H54 (cell line): ENCODE data around the gene RASD1.

ENCODE experiments used
- DNase-seq: peaks from one replicate; pipeline ENCODE4 v3.0.0; 2011; ENCODE audit warnings: low spot score, mixed read lengths; ENCODE audit not compliant: insufficient read length
- FAIRE-seq: peaks from 3 replicates; lab custom pipeline; 2011; peaks lifted over from hg19 to GRCh38; lab: Jason Lieb, UNC
- POLR2A ChIP-seq: IDR thresholded peaks from 2 replicates; pipeline ENCODE4 v1.6.1; 2011; ENCODE audit warnings: low read depth, mild to moderate bottlenecking, low read length

The RASD1 gene

DNA sequence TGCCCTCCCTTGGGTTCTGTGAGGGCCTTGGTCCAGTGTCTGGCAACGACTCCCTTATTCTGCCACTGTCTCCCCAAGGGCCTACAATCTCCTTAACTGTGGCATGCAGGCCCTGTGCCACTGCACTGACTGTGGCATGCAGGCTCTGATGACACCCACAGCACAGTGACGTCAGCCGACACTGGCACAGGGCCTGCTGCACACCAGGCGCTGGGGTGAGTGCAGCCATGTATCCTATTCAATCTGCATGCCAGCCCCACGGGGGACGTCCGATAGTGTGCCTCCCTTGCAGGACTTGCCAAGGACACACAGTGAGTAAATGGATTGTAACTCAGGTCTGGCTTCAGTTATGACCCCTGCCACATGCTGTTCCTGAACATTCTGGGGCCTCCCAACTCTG is 39.8 kb upstream of the RASD1 start:
- FAIRE-seq, result no peak
- DNase-seq, result no peak
- TF ChIP-seq POLR2A, result no peak

DNA sequence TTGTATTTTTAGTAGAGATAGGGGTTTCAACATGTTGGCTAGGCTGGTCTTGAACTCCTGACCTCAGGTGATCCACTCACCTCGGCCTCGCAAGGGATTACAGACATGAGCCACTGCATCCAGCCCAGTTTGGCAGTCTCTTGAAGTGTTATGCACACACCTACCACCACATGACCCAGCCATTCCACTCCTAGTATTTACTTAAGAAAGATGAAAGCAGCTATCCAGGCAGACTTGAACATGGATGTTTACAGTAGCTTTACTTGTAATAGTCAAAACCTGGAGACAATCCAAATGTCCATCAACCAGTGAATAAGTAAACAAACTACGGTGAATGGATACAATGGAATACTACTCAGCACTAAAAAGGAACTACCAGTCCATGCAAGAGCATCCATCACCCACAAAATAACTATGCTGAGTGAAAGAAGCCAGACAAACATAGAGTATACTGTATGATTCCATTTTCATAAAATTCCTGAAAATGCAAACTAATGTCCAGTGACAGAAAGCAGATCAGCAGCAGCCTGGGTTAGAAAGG is 37.8 kb upstream of the RASD1 start:
- DNase-seq (no peak), FAIRE-seq (no peak)
- no peak for TF ChIP-seq POLR2A

GRCh38 chr17:17532991-17533390 is 36.8 kb upstream of the RASD1 start:
- FAIRE-seq, result no peak
- no peak for DNase-seq
- no peak for TF ChIP-seq POLR2A

GRCh38 chr17:17531156-17531555 is 35.0 kb upstream of the RASD1 start:
- TF ChIP-seq POLR2A, result no peak
- FAIRE-seq (no peak), DNase-seq (no peak)

DNA sequence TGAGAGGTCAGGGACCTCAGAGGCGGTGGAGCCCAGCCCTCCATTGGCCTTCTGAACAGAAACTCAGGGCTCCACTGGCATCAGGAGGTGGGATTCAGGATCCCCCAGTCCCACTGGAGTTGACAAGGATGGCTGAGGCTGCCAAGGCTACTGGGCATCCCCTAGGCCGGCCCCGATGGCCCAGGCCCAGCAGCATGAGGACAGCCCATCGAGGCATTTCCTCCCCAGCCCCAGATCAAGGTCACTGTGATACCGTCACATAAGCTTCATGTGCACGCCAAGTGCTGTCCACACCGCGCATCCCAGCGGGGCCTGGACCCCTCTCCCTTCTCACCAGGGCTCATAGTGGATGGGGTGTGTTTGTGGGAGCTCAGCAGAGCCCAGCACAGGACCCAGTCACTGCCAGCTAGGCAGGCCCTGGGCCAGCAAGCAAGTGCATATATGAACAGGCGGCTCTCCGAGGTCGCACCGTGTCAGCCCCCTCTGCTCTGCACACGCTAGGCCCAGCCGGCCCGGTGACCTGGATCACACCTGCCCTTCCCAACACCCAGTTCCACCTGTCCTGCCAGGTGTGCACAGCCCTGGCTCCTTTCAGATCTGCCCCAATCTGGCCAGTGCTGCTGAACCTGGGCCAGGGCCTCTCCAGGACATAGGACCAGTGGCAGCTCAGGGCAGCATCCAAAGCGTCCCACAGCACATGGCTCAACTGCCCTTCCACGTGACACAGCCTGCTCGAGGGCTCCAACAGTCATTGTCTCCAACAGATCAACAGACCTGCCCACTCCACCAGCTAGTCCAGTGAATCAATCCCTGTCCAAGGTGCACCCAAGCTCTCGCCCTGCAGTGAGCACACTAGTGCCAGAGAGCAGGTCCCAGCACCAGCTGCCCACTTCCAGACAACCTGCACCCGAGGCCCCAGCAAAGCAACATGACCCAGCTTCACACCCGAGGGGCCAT is 32.8 kb upstream of the RASD1 start:
- FAIRE-seq, result no peak
- no peak for DNase-seq
- no peak for TF ChIP-seq POLR2A

GRCh38 chr17:17527956-17528500 is 31.8 kb upstream of the RASD1 start:
- FAIRE-seq, result no peak
- no peak for DNase-seq
- TF ChIP-seq POLR2A, result no peak

DNA sequence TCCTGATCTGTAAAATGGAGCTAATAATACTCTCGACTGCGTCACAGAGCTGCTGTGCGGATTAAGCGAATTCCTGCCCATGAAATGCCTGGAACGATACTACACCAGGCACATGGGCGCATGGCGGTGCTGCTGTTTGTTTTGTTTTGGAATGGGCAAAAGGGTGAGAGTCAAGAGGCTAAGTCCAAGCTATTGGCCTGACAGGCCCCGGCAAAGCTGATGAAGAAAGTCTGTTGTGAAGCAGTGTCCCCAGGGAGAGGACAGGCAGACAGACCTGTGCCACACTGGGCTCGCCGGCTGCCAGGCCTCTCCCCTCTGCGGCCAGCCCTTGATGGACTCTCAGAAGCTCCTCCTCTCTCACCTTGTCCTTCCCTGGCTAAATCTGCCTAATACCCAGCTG is 31.3 kb upstream of the RASD1 start:
- DNase-seq (no peak), FAIRE-seq (no peak)
- TF ChIP-seq POLR2A, result no peak

- DNase-seq, result no peak
- FAIRE-seq, result no peak
- no peak for TF ChIP-seq POLR2A
Measured at GRCh38 chr17:17526369-17526768, 30.2 kb upstream of the RASD1 start.

- TF ChIP-seq POLR2A, result no peak
- DNase-seq (no peak), FAIRE-seq (no peak)
Measured at GRCh38 chr17:17525956-17526355, 29.8 kb upstream of the RASD1 start.

DNA sequence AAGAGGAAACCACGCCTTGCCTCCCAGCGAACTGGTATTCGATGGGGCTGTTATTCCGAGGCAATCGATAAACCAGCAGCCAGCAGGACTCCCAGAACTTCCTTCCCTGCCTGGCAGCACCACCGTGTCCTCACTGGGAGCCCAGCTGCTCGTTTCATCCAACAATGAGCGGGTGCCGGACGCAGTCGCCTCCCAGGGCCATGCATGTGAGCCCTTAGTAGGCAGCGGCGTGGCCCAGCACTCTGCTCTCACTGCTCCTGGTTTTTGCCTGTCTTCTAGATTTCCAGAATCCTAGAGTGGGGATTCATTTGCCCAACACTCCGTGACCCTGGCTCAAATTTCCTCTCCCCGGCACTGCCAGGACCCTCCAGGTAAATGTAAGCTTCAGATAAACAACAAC is 29.1 kb upstream of the RASD1 start:
- DNase-seq (no peak), FAIRE-seq (no peak)
- TF ChIP-seq POLR2A, result no peak

GRCh38 chr17:17523731-17524490 is 27.7 kb upstream of the RASD1 start:
- no peak for TF ChIP-seq POLR2A
- FAIRE-seq, result no peak
- DNase-seq, result no peak

DNA sequence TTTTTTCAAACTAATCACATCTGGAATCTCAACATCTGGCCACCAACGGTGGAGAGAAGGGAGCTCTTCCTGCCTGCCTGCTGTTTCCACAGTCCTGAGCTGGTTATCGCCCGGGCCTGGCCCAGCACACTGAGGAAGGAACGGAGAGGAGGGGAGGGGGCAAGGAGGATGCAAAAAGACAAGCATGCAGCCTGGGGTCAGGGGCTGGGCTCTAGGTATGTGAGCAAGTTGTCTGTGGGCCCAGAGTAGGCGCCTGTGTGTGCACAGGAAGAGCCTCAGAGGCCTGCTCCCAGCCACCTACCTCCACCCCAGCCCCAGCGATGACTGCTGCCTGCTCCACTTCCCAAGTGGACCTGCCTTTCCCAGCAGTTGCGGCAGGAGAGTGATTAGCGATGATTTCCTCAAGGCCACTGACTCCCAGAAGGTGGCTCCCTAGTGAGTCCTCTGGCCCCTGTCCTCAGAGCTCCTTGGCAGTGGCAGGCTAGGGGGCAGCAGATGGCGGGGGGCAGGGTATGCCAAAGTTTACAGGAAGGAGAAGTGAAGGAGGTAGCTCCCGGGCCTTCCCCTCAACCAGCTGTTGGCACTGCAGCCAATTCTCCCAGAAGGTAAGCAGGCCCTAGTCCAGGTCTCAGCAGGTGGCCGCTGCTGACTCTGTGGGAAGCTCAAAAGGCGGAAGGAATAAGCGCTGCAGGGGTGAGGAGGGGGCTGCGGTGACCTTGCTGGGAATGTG is 27.0 kb upstream of the RASD1 start:
- FAIRE-seq (no peak), DNase-seq (no peak)
- no peak for TF ChIP-seq POLR2A

GRCh38 chr17:17520599-17521232 is 24.5 kb upstream of the RASD1 start:
- FAIRE-seq, result no peak
- DNase-seq, result no peak

More at GRCh38 chr17:17520599-17521232, 24.5 kb upstream of the RASD1 start:
- no peak for TF ChIP-seq POLR2A
